ENCODE data around the gene NDN. TPM values are rescaled to one million over a fixed set of nuclear protein-coding genes. Genes with fewer than 3 reads are reported as not detected.

Gene NDN
- total RNA-seq, 2 donors from 2014 or later = 51.6 to 72.2 TPM

DNA sequence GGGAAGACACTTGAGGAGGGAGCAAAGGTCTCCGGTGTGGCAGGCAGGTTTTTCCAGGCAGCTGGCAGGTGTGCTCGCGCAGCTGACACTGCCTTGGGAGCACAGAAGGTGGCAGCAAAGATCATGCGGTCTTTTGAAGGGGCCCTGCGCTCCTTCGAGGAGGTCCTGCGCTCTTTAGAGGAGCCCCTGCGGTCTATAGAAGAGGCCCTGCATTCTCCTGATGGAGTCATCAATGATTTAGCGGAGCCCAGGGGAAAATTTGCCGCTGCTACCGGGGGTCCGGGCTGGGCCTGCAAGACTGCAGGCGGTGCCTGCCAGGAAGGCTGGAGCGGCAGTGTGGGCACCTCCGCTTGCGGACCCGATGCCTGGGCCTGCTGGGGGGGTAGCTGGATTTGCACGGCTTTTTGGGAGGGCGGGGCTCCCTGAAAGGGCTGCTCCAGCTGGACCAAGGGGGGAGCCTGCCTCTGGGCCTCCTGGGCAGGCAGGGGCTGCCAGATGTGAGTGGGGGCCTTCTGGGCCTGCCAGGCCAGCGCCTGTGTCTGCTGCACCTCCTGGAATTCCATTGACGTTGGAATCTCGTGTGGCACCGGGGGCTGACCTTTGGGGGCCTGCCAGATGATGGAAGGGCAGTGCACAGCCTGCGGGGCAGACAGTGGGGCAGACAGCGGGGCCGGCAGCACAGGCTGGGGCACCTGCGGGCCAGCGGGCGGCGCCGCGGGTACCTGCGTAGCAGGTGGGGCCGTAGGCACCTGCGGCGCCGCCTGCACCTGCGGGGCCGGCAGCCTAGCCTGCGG lies 41.5 kb downstream of the NDN start:
- Histone ChIP-seq H3K27ac (no peak overlapping the region), H3K36me3 (no peaks in the 10 kb centered on the region), H3K27me3 (peaks cover 0 to 3% of the 10 kb centered on the region in 2 donors), H3K9me3 (no peaks in the 10 kb centered on the region), H3K4me3 (no peak overlapping the region), H3K4me1 (peaks cover 0 to 11% of the 10 kb centered on the region in 2 donors)
- TF ChIP-seq, protein P1, sequence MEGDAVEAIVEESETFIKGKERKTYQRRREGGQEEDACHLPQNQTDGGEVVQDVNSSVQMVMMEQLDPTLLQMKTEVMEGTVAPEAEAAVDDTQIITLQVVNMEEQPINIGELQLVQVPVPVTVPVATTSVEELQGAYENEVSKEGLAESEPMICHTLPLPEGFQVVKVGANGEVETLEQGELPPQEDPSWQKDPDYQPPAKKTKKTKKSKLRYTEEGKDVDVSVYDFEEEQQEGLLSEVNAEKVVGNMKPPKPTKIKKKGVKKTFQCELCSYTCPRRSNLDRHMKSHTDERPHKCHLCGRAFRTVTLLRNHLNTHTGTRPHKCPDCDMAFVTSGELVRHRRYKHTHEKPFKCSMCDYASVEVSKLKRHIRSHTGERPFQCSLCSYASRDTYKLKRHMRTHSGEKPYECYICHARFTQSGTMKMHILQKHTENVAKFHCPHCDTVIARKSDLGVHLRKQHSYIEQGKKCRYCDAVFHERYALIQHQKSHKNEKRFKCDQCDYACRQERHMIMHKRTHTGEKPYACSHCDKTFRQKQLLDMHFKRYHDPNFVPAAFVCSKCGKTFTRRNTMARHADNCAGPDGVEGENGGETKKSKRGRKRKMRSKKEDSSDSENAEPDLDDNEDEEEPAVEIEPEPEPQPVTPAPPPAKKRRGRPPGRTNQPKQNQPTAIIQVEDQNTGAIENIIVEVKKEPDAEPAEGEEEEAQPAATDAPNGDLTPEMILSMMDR (IDR thresholded peaks at IDR 0.05) = no peak
- DNase-seq (ENCODE audit: low spot score) = no peak

DNA sequence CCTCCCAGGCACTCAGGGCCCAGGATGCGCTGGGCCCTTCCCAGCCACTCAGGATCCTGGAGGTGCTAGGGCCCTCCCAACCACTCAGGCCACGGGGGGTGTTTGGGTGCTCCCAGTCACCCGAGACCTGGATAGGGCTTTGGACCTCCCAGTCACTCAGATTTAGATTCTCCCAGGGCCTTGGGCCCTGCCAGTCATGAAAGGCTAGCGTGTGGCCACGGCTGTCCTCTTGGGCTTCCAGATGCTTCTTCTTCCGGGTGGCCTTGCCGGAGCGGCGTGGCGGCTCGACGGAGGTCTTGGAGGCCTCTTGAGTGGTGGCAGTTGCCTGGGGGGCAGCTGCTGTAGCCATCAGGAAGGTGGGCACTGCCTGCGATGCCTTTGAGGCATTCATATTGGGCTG lies 42.3 kb downstream of the NDN start:
- Histone ChIP-seq H3K27me3 (peaks cover 0 to 3% of the 10 kb centered on the region in 2 donors), H3K9me3 (no peaks in the 10 kb centered on the region), H3K36me3 (no peaks in the 10 kb centered on the region), H3K4me1 (peaks cover 0 to 11% of the 10 kb centered on the region in 2 donors), H3K4me3 (no peak overlapping the region), H3K27ac (no peak overlapping the region)
- TF ChIP-seq, protein P1 (IDR thresholded peaks at IDR 0.05) = no peak
- DNase-seq (ENCODE audit: low spot score) = no peak

DNA sequence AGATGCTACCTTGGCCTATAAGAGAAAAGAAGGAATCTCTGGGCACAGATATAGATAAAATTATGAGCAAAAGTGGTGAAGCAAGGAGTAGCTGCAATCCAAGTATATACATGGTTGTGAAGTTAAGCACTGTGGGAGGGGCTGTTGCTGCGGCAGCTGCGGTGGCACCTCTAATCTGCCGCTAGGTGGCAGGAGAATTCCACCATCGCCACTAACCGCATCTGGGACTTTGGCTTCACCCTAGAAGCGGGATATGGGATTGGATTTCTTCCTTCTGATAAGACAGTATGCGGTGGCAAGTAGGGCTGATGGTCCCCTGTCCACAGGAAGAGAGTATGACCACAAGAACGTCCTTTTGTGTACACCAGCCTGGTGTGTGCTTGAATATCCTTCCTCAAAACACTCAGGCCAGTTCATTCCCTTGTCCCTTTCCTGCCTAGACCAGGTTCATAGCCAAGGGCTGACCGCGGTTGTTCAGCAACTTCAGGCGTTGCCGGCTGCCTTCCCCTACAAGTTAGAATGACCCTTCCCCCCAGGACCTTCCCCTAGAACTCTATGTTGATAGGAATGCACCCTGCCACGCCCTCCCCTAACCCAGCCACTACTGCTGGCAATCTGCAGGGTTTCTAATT lies 44.6 kb downstream of the NDN start:
- no peak overlapping the region for H3K27ac ChIP-seq
- peaks cover 0 to 5% of the 10 kb centered on the region in 2 donors for H3K4me1 ChIP-seq
- DNase-seq (ENCODE audit: low spot score) = no peak
- no peaks in the 10 kb centered on the region for H3K9me3 ChIP-seq
- no peak overlapping the region for H3K4me3 ChIP-seq
- TF ChIP-seq, protein P1 (IDR thresholded peaks at IDR 0.05) = peak; percentile 81 to 86
- peaks cover 0 to 3% of the 10 kb centered on the region in 2 donors for H3K27me3 ChIP-seq
- no peaks in the 10 kb centered on the region for H3K36me3 ChIP-seq

Other genes starting within 250 kb of the NDN start
- not detected for gene GOLGA6L2, start 240.1 kb downstream of the NDN start, total RNA-seq
- under 1 TPM in 1 of 2 donors, not detected in 1; 0.43 TPM for gene MKRN3, start 121.6 kb downstream of the NDN start, total RNA-seq
- under 1 TPM; 0.15 to 0.16 TPM for gene MAGEL2, start 39.4 kb downstream of the NDN start, total RNA-seq

Data from right atrium auricular region (tissue), 2 donors.